HCT116 (cell line): ENCODE data around the gene SAG.

Experiments
- CEBPB ChIP-seq: IDR thresholded peaks from 2 replicates; pipeline ENCODE4 v1.6.1; 2012; ENCODE audit warnings: low read depth
- CTCF ChIP-seq, 3 experiments: fragments of 200-600 bp in 1 of 3; sonication (generic) in 1 of 3; IDR thresholded peaks in 2 of 3; conservative IDR thresholded peaks in 1 of 3; 2 replicates each; pipeline ENCODE4 v1.5.1; 2012 to 2017; ENCODE audit warnings: low read depth in 2 of 3, low read length in 2 of 3, antibody characterized with exemption in 1 of 3, borderline replicate concordance in 1 of 3, control low read depth in 1 of 3, mild to moderate bottlenecking in 1 of 3, mixed read lengths in 1 of 3, mixed run types in 1 of 3, moderate library complexity in 1 of 3; ENCODE audit not compliant: insufficient read depth in 1 of 3
- ELF1 ChIP-seq: IDR thresholded peaks from 2 replicates; pipeline ENCODE4 v1.6.1; 2012; ENCODE audit warnings: low read depth, borderline replicate concordance
- JUND ChIP-seq: IDR thresholded peaks from 2 replicates; pipeline ENCODE4 v1.6.1; 2012
- POLR2A ChIP-seq: IDR thresholded peaks from 2 replicates; pipeline ENCODE4 v1.7.0; 2011; ENCODE audit warnings: borderline replicate concordance; ENCODE audit not compliant: insufficient read depth, insufficient read length; ENCODE audit errors: extremely low read depth
- POLR2AphosphoS5 ChIP-seq: IDR thresholded peaks from 2 replicates; pipeline ENCODE4 v1.6.1; 2011; ENCODE audit warnings: mild to moderate bottlenecking, low read depth, low read length, moderate library complexity
- RAD21 ChIP-seq: IDR thresholded peaks from 2 replicates; pipeline ENCODE4 v1.6.1; 2012; ENCODE audit warnings: low read depth, mild to moderate bottlenecking
- TCF7L2 ChIP-seq: IDR thresholded peaks from 2 replicates; pipeline ENCODE4 v1.7.0; 2011; ENCODE audit warnings: borderline replicate concordance, inconsistent platforms; ENCODE audit not compliant: insufficient read depth, insufficient read length; ENCODE audit errors: extremely low read depth
- YY1 ChIP-seq: IDR thresholded peaks from 2 replicates; pipeline ENCODE4 v1.6.1; 2011; ENCODE audit warnings: low read length, low read depth, moderate library complexity, mild to moderate bottlenecking; ENCODE audit not compliant: insufficient replicate concordance; ENCODE audit errors: extremely low read depth
- ZBTB33 ChIP-seq: IDR thresholded peaks from 2 replicates; pipeline ENCODE4 v1.6.1; 2011; ENCODE audit warnings: mild to moderate bottlenecking, low read length, moderate library complexity; ENCODE audit not compliant: insufficient replicate concordance; ENCODE audit errors: extremely low read depth
- ZFX ChIP-seq: fragments of 450-650 bp; IDR thresholded peaks from 2 replicates; pipeline ENCODE4 v1.6.1; 2017
- TF ChIP-seq, protein P1 (sequence below): IDR thresholded peaks from 2 replicates; pipeline ENCODE4 v1.6.1; 2012
- TF ChIP-seq, protein P2 (sequence below): IDR thresholded peaks from 2 replicates; pipeline ENCODE4 v1.6.1; 2012; ENCODE audit warnings: low read depth
- TF ChIP-seq, protein P3 (sequence below): IDR thresholded peaks from 2 replicates; pipeline ENCODE4 v1.6.1; 2012

DNA sequence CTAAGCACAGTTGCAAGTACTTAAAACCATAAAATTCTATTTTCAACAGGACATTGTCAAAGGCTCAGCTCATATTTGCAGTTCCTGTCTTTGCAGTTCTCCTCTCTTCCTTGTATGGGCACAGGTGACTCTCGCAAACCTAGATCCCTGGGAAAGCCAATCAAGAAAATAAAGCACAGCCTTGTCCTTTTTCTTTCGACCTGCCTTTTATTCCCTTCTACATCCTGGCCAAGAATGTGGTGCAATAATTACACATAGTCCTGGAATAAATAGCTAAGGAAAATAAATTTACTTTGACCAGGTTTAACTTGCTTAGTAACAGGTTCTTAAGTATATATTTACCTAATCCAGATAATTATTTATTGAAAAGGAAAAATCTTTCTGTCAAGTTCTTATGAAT, 35.9 kb upstream of the SAG start:
- no peak for TF ChIP-seq RAD21
- no peak for TF ChIP-seq ZFX
- no peak for TF ChIP-seq POLR2AphosphoS5
- no peak for TF ChIP-seq POLR2A
- TF ChIP-seq, protein P1, sequence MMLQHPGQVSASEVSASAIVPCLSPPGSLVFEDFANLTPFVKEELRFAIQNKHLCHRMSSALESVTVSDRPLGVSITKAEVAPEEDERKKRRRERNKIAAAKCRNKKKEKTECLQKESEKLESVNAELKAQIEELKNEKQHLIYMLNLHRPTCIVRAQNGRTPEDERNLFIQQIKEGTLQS, result no peak
- TF ChIP-seq CTCF (IDR thresholded peaks at IDR 0.05 in 2 of 3, conservative IDR thresholded peaks at IDR 0.05 in 1 of 3; ENCODE audit: borderline replicate concordance in 1 of 3, insufficient read depth in 1 of 3, low read depth in 2 of 3, low read length in 2 of 3), result no peak
- no peak for TF ChIP-seq YY1
- TF ChIP-seq TCF7L2, result no peak
- no peak for TF ChIP-seq CEBPB
- TF ChIP-seq ZBTB33, result no peak
- TF ChIP-seq, protein P2, sequence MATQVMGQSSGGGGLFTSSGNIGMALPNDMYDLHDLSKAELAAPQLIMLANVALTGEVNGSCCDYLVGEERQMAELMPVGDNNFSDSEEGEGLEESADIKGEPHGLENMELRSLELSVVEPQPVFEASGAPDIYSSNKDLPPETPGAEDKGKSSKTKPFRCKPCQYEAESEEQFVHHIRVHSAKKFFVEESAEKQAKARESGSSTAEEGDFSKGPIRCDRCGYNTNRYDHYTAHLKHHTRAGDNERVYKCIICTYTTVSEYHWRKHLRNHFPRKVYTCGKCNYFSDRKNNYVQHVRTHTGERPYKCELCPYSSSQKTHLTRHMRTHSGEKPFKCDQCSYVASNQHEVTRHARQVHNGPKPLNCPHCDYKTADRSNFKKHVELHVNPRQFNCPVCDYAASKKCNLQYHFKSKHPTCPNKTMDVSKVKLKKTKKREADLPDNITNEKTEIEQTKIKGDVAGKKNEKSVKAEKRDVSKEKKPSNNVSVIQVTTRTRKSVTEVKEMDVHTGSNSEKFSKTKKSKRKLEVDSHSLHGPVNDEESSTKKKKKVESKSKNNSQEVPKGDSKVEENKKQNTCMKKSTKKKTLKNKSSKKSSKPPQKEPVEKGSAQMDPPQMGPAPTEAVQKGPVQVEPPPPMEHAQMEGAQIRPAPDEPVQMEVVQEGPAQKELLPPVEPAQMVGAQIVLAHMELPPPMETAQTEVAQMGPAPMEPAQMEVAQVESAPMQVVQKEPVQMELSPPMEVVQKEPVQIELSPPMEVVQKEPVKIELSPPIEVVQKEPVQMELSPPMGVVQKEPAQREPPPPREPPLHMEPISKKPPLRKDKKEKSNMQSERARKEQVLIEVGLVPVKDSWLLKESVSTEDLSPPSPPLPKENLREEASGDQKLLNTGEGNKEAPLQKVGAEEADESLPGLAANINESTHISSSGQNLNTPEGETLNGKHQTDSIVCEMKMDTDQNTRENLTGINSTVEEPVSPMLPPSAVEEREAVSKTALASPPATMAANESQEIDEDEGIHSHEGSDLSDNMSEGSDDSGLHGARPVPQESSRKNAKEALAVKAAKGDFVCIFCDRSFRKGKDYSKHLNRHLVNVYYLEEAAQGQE, result no peak
- TF ChIP-seq ELF1, result no peak
- no peak for TF ChIP-seq JUND
- TF ChIP-seq, protein P3, sequence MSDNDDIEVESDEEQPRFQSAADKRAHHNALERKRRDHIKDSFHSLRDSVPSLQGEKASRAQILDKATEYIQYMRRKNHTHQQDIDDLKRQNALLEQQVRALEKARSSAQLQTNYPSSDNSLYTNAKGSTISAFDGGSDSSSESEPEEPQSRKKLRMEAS, result no peak
